HG02642 (cell line): ENCODE results near the gene TPM4.

Experiments
- ATAC-seq: cut with Tn5 transposase; IDR thresholded peaks from one replicate; pipeline ENCODE4 v1.9.1; 2021; ENCODE audit warnings: mild to moderate bottlenecking; ENCODE audit not compliant: unreplicated experiment, poor library complexity

TPM4 gene

DNA sequence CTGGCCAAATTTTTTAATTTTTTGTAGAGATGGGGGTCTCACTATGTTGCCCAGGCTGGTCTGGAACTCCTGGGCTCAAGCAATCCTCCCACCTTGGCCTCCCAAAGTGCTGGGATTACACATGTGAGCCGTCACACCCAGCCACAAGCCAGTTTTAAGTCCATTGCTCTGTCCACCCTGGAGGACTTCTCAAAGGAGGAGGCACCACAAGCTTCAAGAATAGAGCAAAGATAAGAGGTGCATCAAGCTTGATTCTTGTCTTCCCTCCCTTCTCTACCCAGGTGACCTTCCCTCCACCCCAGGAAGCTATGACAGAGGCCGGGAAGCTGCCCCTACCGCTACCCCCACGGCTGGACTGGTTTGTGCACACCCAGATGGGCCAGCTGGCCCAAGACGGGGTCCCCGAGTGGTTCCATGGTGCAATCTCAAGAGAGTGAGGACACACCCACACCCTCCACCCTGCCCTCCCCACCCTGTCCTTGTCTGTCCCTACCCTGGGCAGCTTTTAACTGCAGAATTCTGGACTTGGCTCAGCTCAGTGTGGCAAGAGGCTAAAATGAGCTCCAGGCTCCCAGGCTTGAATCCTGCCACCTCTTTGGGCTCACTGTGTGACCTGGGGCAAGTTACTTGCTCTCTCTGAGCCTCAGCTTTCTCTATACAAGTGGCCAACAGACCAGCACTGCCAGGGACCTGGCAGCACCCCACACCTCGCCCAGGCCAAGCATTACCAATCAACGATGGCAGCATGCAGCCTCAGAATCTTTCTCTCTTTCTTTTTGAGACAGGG is 72.3 kb downstream of the TPM4 start:
- ATAC-seq, result no peak
